OCI-LY1 (cell line): ENCODE data around the gene C1orf159.
"Not testable (repeated sequence)": the region's sequence is repeated elsewhere in the genome, so short reads cannot be mapped to it uniquely, and the experiment has no call there.

Source experiments
- H2AFZ ChIP-seq: fragments of 200-600 bp; sonication (generic), shearing (Covaris generic); 2 replicates; pipeline ENCODE4 v1.6.0; 2014; ENCODE audit warnings: antibody characterized with exemption, mild to moderate bottlenecking, low read length
- H3F3A ChIP-seq: fragments of 200-600 bp; sonication (generic), shearing (Covaris generic); 2 replicates; pipeline ENCODE4 v1.6.0; 2014; ENCODE audit warnings: mild to moderate bottlenecking, antibody characterized with exemption, low read length, moderate library complexity; ENCODE audit not compliant: insufficient read depth
- H3K27ac ChIP-seq: fragments of 200-600 bp; sonication (generic); 2 replicates; pipeline ENCODE4 v1.5.1; 2014; ENCODE audit warnings: low read length, mixed run types, mild to moderate bottlenecking, low read depth; ENCODE audit not compliant: poor library complexity, severe bottlenecking
- H3K27me3 ChIP-seq: fragments of 200-600 bp; sonication (generic); 2 replicates; pipeline ENCODE4 v1.6.0; 2014; ENCODE audit warnings: antibody characterized with exemption, mild to moderate bottlenecking, low read length, moderate library complexity; ENCODE audit not compliant: insufficient read depth
- H3K36me3 ChIP-seq: fragments of 200-600 bp; sonication (generic); 2 replicates; pipeline ENCODE4 v1.6.1; 2014; ENCODE audit warnings: mild to moderate bottlenecking, antibody characterized with exemption, low read length, moderate library complexity, mixed read lengths; ENCODE audit not compliant: insufficient read depth
- H3K4me1 ChIP-seq: fragments of 200-600 bp; sonication (generic); 2 replicates; pipeline ENCODE4 v1.5.1; 2014; ENCODE audit warnings: mild to moderate bottlenecking, low read length, moderate library complexity; ENCODE audit not compliant: insufficient read depth, severe bottlenecking
- H3K4me2 ChIP-seq: fragments of 200-600 bp; sonication (generic), shearing (Covaris generic); 2 replicates; pipeline ENCODE4 v1.6.1; 2014; ENCODE audit warnings: low read length
- H3K4me3 ChIP-seq: fragments of 200-600 bp; sonication (generic); 2 replicates; pipeline ENCODE4 v1.5.1; 2014; ENCODE audit warnings: low read length, low read depth, mild to moderate bottlenecking, mixed read lengths; ENCODE audit not compliant: poor library complexity, severe bottlenecking
- H3K79me2 ChIP-seq: fragments of 200-600 bp; shearing (Covaris generic); 2 replicates; pipeline ENCODE4 v1.6.1; 2016; ENCODE audit warnings: mixed run types, low read length, mixed read lengths; ENCODE audit not compliant: insufficient read depth
- H3K9ac ChIP-seq: fragments of 200-600 bp; sonication (generic), shearing (Covaris generic); 2 replicates; pipeline ENCODE4 v1.6.1; 2014; ENCODE audit warnings: mild to moderate bottlenecking, low read length, mixed read lengths
- H3K9me2 ChIP-seq: fragments of 200-600 bp; sonication (generic), shearing (Covaris generic); 2 replicates; pipeline ENCODE4 v1.6.1; 2014; ENCODE audit warnings: low read depth, mild to moderate bottlenecking, low read length, mixed read lengths
- H3K9me3 ChIP-seq: fragments of 200-600 bp; shearing (Covaris generic); 2 replicates; pipeline ENCODE4 v1.6.1; 2014; ENCODE audit warnings: low read length, mixed read lengths
- H4K20me1 ChIP-seq: fragments of 200-600 bp; sonication (generic), shearing (Covaris generic); 2 replicates; pipeline ENCODE4 v1.6.0; 2016; ENCODE audit warnings: mild to moderate bottlenecking, low read length; ENCODE audit not compliant: insufficient read depth
- CTCF ChIP-seq: fragments of 200-600 bp; sonication (generic), shearing (Covaris generic); IDR thresholded peaks from 2 replicates; pipeline ENCODE4 v1.5.1; 2017; ENCODE audit warnings: mild to moderate bottlenecking, antibody characterized with exemption, low read length, moderate library complexity, mixed read lengths
- EZH2 ChIP-seq: fragments of 200-600 bp; sonication (generic), shearing (Covaris generic); IDR thresholded peaks from 2 replicates; pipeline ENCODE4 v1.8.0; 2017; ENCODE audit warnings: borderline replicate concordance, mixed run types, mild to moderate bottlenecking, antibody characterized with exemption, low read length, moderate library complexity, mixed read lengths

Gene C1orf159

GRCh38 chr1:1067860-1068516, 47.9 kb downstream of the C1orf159 start:
- no peak overlapping the region for H3K27ac ChIP-seq

GRCh38 chr1:1067284-1067859, 48.5 kb downstream of the C1orf159 start:
- Histone ChIP-seq H3F3A (no peaks in the 10 kb centered on the region), H2AFZ (no peak overlapping the region), H3K27ac (no peak overlapping the region), H3K36me3 (no peaks in the 10 kb centered on the region; the same call in 1 of the 2 replicates), H3K4me1 (peaks cover 6% of the 10 kb centered on the region), H3K79me2 (no peaks in the 10 kb centered on the region), H3K27me3 (peaks cover 10% of the 10 kb centered on the region; the same call in 1 of the 2 replicates), H4K20me1 (no peaks in the 10 kb centered on the region), H3K4me3 (no peak overlapping the region), H3K9me2 (no peaks in the 10 kb centered on the region), H3K9ac (no peak overlapping the region), H3K9me3 (no peaks in the 10 kb centered on the region), H3K4me2 (no peak overlapping the region)
- TF ChIP-seq CTCF (no peak), EZH2 (no peak)

More at GRCh38 chr1:1067860-1068516, 47.9 kb downstream of the C1orf159 start:
- H3K27me3 ChIP-seq: peaks cover 16% of the 10 kb centered on the region; the same call in 1 of the 2 replicates
- H3K4me2 ChIP-seq: peak overlapping the region; percentile 71
- no peaks in the 10 kb centered on the region for H3F3A ChIP-seq
- H3K9me2 ChIP-seq: no peaks in the 10 kb centered on the region
- H3K4me1 ChIP-seq: peaks cover 6% of the 10 kb centered on the region
- TF ChIP-seq EZH2: no peak
- no peak for TF ChIP-seq CTCF
- H4K20me1 ChIP-seq: no peaks in the 10 kb centered on the region
- peak overlapping the region; percentile 23; the same call in 1 of the 2 replicates for H3K9ac ChIP-seq
- no peaks in the 10 kb centered on the region for H3K9me3 ChIP-seq
- no peaks in the 10 kb centered on the region for H3K79me2 ChIP-seq
- peak overlapping the region; percentile 58 for H3K4me3 ChIP-seq
- H3K36me3 ChIP-seq: no peaks in the 10 kb centered on the region; the same call in 1 of the 2 replicates
- no peak overlapping the region for H2AFZ ChIP-seq

- Histone ChIP-seq H3K9me3 (no peaks in the 10 kb centered on the region), H2AFZ (no peak overlapping the region), H3K79me2 (no peaks in the 10 kb centered on the region), H3K27me3 (peaks cover 8% of the 10 kb centered on the region; the same call in 1 of the 2 replicates), H3K36me3 (no peaks in the 10 kb centered on the region; the same call in 1 of the 2 replicates), H3K4me1 (peaks cover 6% of the 10 kb centered on the region), H4K20me1 (no peaks in the 10 kb centered on the region), H3K27ac (no peak overlapping the region), H3K9ac (no peak overlapping the region), H3F3A (no peaks in the 10 kb centered on the region), H3K4me3 (no peak overlapping the region), H3K9me2 (no peaks in the 10 kb centered on the region), H3K4me2 (no peak overlapping the region)
- TF ChIP-seq CTCF (no peak), EZH2 (no peak)
Measured at GRCh38 chr1:1066403-1067283, 49.2 kb downstream of the C1orf159 start.

GRCh38 chr1:1065940-1066304, 50.0 kb downstream of the C1orf159 start:
- H3K79me2 ChIP-seq, H3F3A ChIP-seq, H3K27ac ChIP-seq, H3K4me3 ChIP-seq, H3K36me3 ChIP-seq, H3K4me1 ChIP-seq, H3K9ac ChIP-seq, H3K27me3 ChIP-seq, H3K9me3 ChIP-seq, H4K20me1 ChIP-seq, H3K9me2 ChIP-seq, H2AFZ ChIP-seq, H3K4me2 ChIP-seq: not testable (repeated sequence)
